Endothelial cell of umbilical vein (primary cell): ENCODE measurements around the gene GPR78. TPM values are rescaled to one million over a fixed set of nuclear protein-coding genes. Genes with fewer than 3 reads are reported as not detected.

Source experiments
- BruUV-seq: library from RNA; stranded (reverse); fragments of 400-500 nt; replicated peaks from 2 replicates; lab custom pipeline; 2021; lab: Mats Ljungman, UMichigan
- CTCF ChIA-PET: fragments of 300-600, 350-600 bp; sonication (Branson Sonifier 250); formaldehyde crosslinking; loops from one replicate; lab custom pipeline; 2021; ENCODE audit warnings: antibody characterized with exemption, inconsistent platforms; lab: Charles Lee
- POLR2A ChIA-PET: fragments of 300-600, 350-600 bp; sonication (Branson Sonifier 250); formaldehyde crosslinking; loops from one replicate; lab custom pipeline; 2021; ENCODE audit warnings: antibody characterized with exemption, inconsistent platforms; lab: Charles Lee
- DNase-seq: peaks from one replicate; pipeline ENCODE4 v3.0.0-alpha.2; 2011; ENCODE audit warnings: low read depth, low spot score
- FAIRE-seq: peaks from 2 replicates; lab custom pipeline; 2011; peaks lifted over from hg19 to GRCh38; lab: Jason Lieb, UNC
- H2AFZ ChIP-seq: 2 replicates; pipeline ENCODE4 v1.6.0; 2012; ENCODE audit warnings: low read depth, low read length, control low read depth, inconsistent platforms
- H3K27ac ChIP-seq: 2 replicates; pipeline ENCODE4 v1.5.1; 2011; ENCODE audit warnings: low read depth, mild to moderate bottlenecking, control low read depth, low read length, moderate library complexity; ENCODE audit not compliant: insufficient read depth
- H3K27me3 ChIP-seq, 2 experiments: 2 replicates each; pipeline versions ENCODE4 v1.6.0 to v1.6.1; 2011; ENCODE audit warnings: low read length in 2 of 2, mixed read lengths in 1 of 2; ENCODE audit not compliant: control insufficient read depth in 2 of 2, insufficient read depth in 2 of 2
- H3K36me3 ChIP-seq, 2 experiments: 2 replicates in 1 of 2; 3 replicates in 1 of 2; pipeline ENCODE4 v1.5.1; 2011; ENCODE audit warnings: low read length in 2 of 2, mild to moderate bottlenecking in 1 of 2, moderate library complexity in 1 of 2; ENCODE audit not compliant: control insufficient read depth in 2 of 2, insufficient read depth in 2 of 2; ENCODE audit errors: extremely low read depth in 1 of 2
- H3K4me1 ChIP-seq: 3 replicates; pipeline ENCODE4 v1.5.1; 2011; ENCODE audit warnings: mild to moderate bottlenecking, low read length; ENCODE audit not compliant: control insufficient read depth, insufficient read depth; ENCODE audit errors: extremely low read depth
- H3K4me2 ChIP-seq: 2 replicates; pipeline ENCODE4 v1.6.1; 2011; ENCODE audit warnings: low read length, control low read depth, mixed read lengths; ENCODE audit not compliant: insufficient read depth
- H3K4me3 ChIP-seq, 3 experiments: fragments of 200-600 bp in 1 of 3; sonication (generic), shearing (Covaris generic) in 1 of 3; replicated peaks in 1 of 3; 2 replicates each; pipeline ENCODE4 v1.5.1; 2011 to 2016; ENCODE audit warnings: control low read depth in 3 of 3, low read length in 3 of 3, mild to moderate bottlenecking in 2 of 3, inconsistent platforms in 1 of 3, low read depth in 1 of 3, moderate library complexity in 1 of 3; ENCODE audit not compliant: insufficient read depth in 1 of 3
- H3K79me2 ChIP-seq: 2 replicates; pipeline ENCODE4 v1.6.0; 2012; ENCODE audit warnings: low read length, inconsistent platforms; ENCODE audit not compliant: control insufficient read depth, insufficient read depth
- H3K9ac ChIP-seq: replicated peaks from 2 replicates; pipeline ENCODE3; 2011; ENCODE audit warnings: low read length, control low read depth; ENCODE audit not compliant: insufficient read depth; ENCODE audit errors: extremely low read depth
- H3K9me1 ChIP-seq: replicated peaks from 3 replicates; pipeline ENCODE4 v1.6.0; 2011; ENCODE audit warnings: mild to moderate bottlenecking, low read length; ENCODE audit not compliant: control insufficient read depth, insufficient read depth; ENCODE audit errors: extremely low read depth
- H3K9me3 ChIP-seq: replicated peaks from 2 replicates; pipeline ENCODE4 v1.5.1; 2012; ENCODE audit warnings: low read length, inconsistent platforms; ENCODE audit not compliant: control insufficient read depth, insufficient read depth
- H4K20me1 ChIP-seq: replicated peaks from 2 replicates; pipeline ENCODE3; 2011; ENCODE audit warnings: mild to moderate bottlenecking, low read length; ENCODE audit not compliant: control insufficient read depth, insufficient read depth; ENCODE audit errors: extremely low read depth
- CTCF ChIP-seq, 2 donors: IDR thresholded peaks; 1 replicate in 1 of 2; 2 replicates in 1 of 2; pipeline ENCODE4 v1.5.1; 2011; ENCODE audit warnings: low read length in 2 of 2, mild to moderate bottlenecking in 2 of 2, moderate library complexity in 2 of 2, control low read depth in 1 of 2, inconsistent platforms in 1 of 2, low read depth in 1 of 2; ENCODE audit not compliant: insufficient read depth in 1 of 2; ENCODE audit errors: extremely low read depth in 1 of 2
- EZH2 ChIP-seq: IDR thresholded peaks from 2 replicates; pipeline ENCODE4 v1.6.1; 2012; ENCODE audit warnings: borderline replicate concordance, low read depth, mild to moderate bottlenecking, moderate library complexity, low read length, inconsistent platforms; ENCODE audit not compliant: severe bottlenecking
- FOS ChIP-seq: IDR thresholded peaks from 2 replicates; pipeline ENCODE4 v1.6.1; 2011; ENCODE audit warnings: mild to moderate bottlenecking, low read length, moderate library complexity, borderline replicate concordance; ENCODE audit not compliant: insufficient read depth
- GATA2 ChIP-seq: IDR thresholded peaks from 2 replicates; pipeline ENCODE4 v1.7.0; 2011; ENCODE audit warnings: low read depth, mild to moderate bottlenecking, moderate library complexity, mixed read lengths, low read length; ENCODE audit not compliant: insufficient read length, insufficient read depth
- JUN ChIP-seq: IDR thresholded peaks from 2 replicates; pipeline ENCODE4 v1.6.1; 2011; ENCODE audit warnings: borderline replicate concordance, low read depth; ENCODE audit not compliant: insufficient read length, insufficient read depth
- MAX ChIP-seq: IDR thresholded peaks from 2 replicates; pipeline ENCODE4 v1.6.1; 2011; ENCODE audit not compliant: insufficient read depth, insufficient read length
- MYC ChIP-seq: IDR thresholded peaks from one replicate; pipeline ENCODE4 v1.6.1; 2011; ENCODE audit warnings: mild to moderate bottlenecking, low read depth, low read length
- POLR2A ChIP-seq: IDR thresholded peaks from 2 replicates; pipeline ENCODE4 v1.6.1; 2012; ENCODE audit warnings: low read depth, mild to moderate bottlenecking, control low read depth, low read length
- POLR2AphosphoS5 ChIP-seq: IDR thresholded peaks from 2 replicates; pipeline ENCODE4 v1.6.1; 2012; ENCODE audit warnings: low read depth, mild to moderate bottlenecking, control low read depth, low read length, moderate library complexity; ENCODE audit not compliant: insufficient read depth
- dilution Hi-C: fragments of 300-500 bp; cut with MboI; formaldehyde crosslinking; loops from one replicate; pipeline ENCODE4 v1.15.0; 2019; ENCODE audit warnings: low sequenced_read_pairs; ENCODE audit not compliant: extremely low pct_ligation_motif_present
- intact Hi-C: fragments of 100-400 bp; cut with micrococcal nuclease; formaldehyde crosslinking; loops from one replicate; pipeline ENCODE4 v1.10.0; 2022
- polyA plus RNA-seq, 4 experiments: library from polyadenylated mRNA; depleted of rRNA in 3 of 4; stranded (reverse) in 3 of 4; unstranded in 1 of 4; fragments of >200 nt; gene quantifications; 2 replicates each; pipeline versions ENCODE4 v1.2.1 to v1.2.3, GENCODE V29; 2011 to 2012; ENCODE audit warnings: missing spikeins in 1 of 4
- total RNA-seq: library from RNA; stranded (reverse); gene quantifications from 2 replicates; pipeline ENCODE4 v1.2.3, GENCODE V29; 2021

The GPR78 gene
- total and polyA plus RNA-seq, 2 donors (not counting 3 experiments of a cell fraction or from before 2014, with no cell fraction given), result not detected

GRCh38 chr4:8581094-8581861 lies 1.1 kb downstream of the GPR78 start:
- H3K9me1 ChIP-seq, result no peaks in the 10 kb centered on the region
- H3K9me3 ChIP-seq, result no peaks in the 10 kb centered on the region
- dilution Hi-C loops (no loop called here), intact Hi-C loops (no loop called here)
- no peak overlapping the region for H3K4me2 ChIP-seq
- H3K4me1 ChIP-seq, result no peaks in the 10 kb centered on the region
- H2AFZ ChIP-seq, result no peak overlapping the region
- H3K36me3 ChIP-seq, result no peaks in the 10 kb centered on the region
- H4K20me1 ChIP-seq, result no peaks in the 10 kb centered on the region
- H3K4me3 ChIP-seq, result no peak overlapping the region
- FAIRE-seq (no peak), DNase-seq (no peak)
- CTCF ChIA-PET, result no interaction called here
- no TSS peak for BruUV-seq
- no peak overlapping the region for H3K27ac ChIP-seq
- TF ChIP-seq POLR2A (no peak), MYC (no peak), FOS (no peak), MAX (no peak), JUN (no peak)
- POLR2A ChIA-PET, result no interaction called here
- no peaks in the 10 kb centered on the region for H3K27me3 ChIP-seq
- H3K79me2 ChIP-seq, result no peaks in the 10 kb centered on the region
- no peak overlapping the region for H3K9ac ChIP-seq

GRCh38 chr4:8582016-8582415 lies 1.8 kb downstream of the GPR78 start:
- ChIA-PET POLR2A (no interaction called here), CTCF (no interaction called here)
- H3K27me3 ChIP-seq, result no peaks in the 10 kb centered on the region
- H2AFZ ChIP-seq, result no peak overlapping the region
- no peak overlapping the region for H3K4me3 ChIP-seq
- TF ChIP-seq FOS (no peak), POLR2A (no peak), POLR2AphosphoS5 (no peak), JUN (no peak), MAX (no peak), MYC (no peak), EZH2 (no peak), CTCF (IDR thresholded peaks at IDR 0.05; ENCODE audit: extremely low read depth in 1 of 2, insufficient read depth in 1 of 2, low read depth in 1 of 2, low read length in 2 of 2) (no peak), GATA2 (no peak)
- H3K4me1 ChIP-seq, result no peaks in the 10 kb centered on the region
- H3K36me3 ChIP-seq, result no peaks in the 10 kb centered on the region
- no peaks in the 10 kb centered on the region for H3K9me3 ChIP-seq
- dilution Hi-C loops, result no loop called here
- H3K4me2 ChIP-seq, result no peak overlapping the region
- FAIRE-seq (no peak), DNase-seq (no peak)
- H3K27ac ChIP-seq, result no peak overlapping the region
- H3K9me1 ChIP-seq, result no peaks in the 10 kb centered on the region
- intact Hi-C loops, result no loop called here
- BruUV-seq, result no TSS peak
- H3K79me2 ChIP-seq, result no peaks in the 10 kb centered on the region
- H4K20me1 ChIP-seq, result no peaks in the 10 kb centered on the region
- H3K9ac ChIP-seq, result no peak overlapping the region
